G401.6 (cell line): ENCODE results near the gene DNAH10.

Experiments
- FAIRE-seq: peaks from 2 replicates; lab custom pipeline; 2012; peaks lifted over from hg19 to GRCh38; lab: Jason Lieb, UNC

Gene DNAH10

DNA sequence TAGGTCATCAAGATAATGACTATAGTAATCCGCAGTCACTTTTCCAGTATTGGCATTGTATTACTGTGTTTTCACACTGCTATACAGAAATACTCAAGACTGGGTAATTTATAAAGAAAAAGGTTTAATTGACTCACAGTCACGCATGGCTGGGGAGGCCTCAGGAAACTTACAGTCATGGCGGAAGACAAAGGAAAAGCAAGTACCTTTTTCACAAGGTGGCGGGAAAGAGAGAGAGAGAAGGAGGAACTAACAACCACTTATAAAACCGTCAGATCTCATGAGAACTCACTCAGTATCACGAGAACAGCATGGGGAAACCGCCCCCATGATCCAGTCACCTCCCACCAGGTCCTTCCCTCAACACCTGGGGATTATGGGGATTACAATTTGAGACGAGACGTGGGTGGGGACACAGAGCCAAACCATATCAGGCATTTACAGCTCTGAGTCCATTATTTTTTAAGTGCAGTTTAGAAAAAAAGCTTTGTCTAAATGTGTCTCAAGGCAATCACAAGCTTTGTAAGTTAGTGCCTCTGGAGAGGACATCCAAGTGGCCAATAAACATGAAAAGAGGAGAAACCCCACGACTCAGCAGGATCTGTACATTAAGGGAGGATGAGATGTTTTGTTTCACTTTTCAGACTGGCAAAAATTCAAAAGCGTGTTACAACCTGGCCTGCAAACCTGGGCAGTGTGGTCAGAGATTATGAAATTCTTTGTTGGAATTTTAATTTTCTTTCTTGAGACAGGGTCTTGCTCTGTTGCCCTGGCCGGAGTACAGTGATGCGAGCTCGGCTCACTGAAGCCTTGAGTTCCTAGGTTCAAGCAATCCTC is 82.0 kb downstream of the DNAH10 start:
- FAIRE-seq = no peak

- no peak for FAIRE-seq
Measured at GRCh38 chr12:123845881-123846280, 83.8 kb downstream of the DNAH10 start.

DNA sequence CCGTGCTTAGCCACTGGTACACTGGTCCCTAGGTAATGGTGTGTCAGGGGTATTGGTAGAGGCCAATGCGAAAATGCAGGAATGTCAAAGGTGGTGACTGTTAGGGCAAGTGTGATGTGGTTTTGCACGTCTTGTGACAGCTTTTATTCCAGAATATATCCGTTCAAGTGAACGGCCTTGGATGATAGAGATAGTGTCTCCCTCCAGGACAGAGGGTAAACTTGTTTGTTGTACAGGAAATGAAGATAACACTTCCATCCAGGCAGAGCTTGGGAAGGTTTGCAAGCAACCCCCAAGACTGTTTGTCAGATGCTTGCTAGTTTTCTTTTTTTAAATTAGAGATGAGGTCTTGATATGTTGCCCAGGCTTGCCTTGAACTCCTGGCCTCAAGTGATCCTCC is 84.2 kb downstream of the DNAH10 start:
- FAIRE-seq = no peak

- FAIRE-seq = no peak
Measured at GRCh38 chr12:123847019-123847418, 84.9 kb downstream of the DNAH10 start.

- no peak for FAIRE-seq
Measured at GRCh38 chr12:123847876-123848275, 85.8 kb downstream of the DNAH10 start.

DNA sequence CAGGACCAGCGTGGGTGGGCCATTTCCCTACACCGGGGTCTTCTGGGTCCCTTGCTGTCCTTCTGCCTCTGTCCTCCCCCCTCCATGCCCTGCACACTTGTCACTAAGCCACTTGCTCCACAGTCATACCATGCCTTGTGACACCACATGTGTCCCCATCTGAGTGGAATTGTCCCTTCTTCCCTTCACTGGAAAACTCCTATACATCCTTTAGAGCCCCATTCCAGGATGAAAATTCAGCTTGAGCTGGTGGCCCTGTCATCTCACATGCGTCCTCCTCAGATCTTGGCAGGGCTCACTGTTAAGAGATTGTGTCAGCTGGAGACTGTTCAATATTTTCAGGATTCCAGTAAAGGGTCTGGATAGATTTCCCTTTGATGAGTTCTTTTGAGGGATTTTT is 87.4 kb downstream of the DNAH10 start:
- FAIRE-seq = no peak

- FAIRE-seq = no peak
Measured at GRCh38 chr12:123850246-123851134, 88.4 kb downstream of the DNAH10 start.

DNA sequence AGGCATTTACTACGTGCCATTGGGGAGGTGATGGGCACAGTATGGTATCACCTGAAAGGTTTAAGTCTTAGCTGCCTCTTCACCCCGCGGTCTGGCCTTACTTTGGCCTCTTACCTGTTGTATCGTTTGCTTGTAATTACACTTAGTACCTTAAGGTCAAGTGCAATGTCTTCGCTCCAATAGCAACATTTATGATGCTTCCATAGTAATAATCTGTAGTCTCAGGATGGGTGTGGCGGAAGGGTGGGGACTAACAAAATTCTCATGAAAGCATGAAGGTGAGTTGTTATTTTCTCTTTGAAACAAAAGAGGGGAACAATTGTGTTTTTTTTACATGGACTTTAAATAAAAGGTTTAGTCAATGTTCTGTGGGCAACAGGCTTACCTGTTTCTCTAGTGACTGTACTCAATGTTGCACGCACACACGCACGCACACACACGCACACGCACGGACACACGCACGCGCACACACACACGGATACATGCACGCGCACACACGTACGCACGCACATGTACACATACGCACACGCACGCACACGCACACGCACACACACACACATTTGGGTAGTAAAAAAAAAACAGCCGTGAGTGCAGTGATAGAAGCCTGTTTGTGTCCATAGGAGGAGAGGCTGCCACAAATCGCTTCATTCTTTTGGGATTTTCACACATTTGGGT is 91.4 kb downstream of the DNAH10 start:
- no peak for FAIRE-seq

DNA sequence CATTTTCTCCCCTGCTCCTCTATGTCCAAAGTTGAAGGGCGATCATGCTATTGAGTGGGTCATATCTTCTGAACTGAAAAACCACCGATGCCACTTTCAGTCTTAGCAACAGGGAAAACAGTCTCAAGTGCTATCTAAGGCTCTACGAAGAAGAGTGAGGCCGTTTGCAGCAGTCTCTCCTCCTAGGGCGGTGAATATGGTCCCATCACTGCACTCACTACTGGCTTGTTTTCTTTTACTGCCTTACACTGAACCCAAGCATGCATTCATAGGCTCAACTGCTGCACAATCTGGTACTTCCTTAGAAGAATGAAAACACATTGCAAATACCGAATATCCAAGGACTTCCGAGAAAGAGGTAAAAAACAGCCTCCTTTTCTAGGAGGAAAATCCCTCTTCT is 92.1 kb downstream of the DNAH10 start:
- FAIRE-seq = no peak

- no peak for FAIRE-seq
Measured at GRCh38 chr12:123854918-123855317, 92.8 kb downstream of the DNAH10 start.

DNA sequence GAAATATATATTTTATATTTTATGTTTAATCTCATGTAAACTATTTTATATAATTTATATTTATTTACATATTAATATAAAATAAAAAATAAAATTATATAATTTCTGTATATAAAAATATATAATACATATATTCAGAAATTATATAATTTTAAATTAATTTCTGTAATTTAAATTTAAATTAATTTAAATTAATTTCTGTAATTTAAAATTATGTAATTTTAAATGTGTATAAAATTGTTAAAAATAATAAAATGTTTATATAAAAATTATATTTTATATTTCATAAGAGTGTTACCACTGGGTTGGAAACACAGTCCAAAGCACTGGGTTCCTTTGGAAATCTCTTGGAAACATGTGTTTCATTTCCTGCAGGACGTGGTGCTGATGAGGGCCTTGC is 94.6 kb downstream of the DNAH10 start:
- FAIRE-seq = peak; percentile 99

- FAIRE-seq = no peak
Measured at GRCh38 chr12:123858176-123858575, 96.1 kb downstream of the DNAH10 start.

DNA sequence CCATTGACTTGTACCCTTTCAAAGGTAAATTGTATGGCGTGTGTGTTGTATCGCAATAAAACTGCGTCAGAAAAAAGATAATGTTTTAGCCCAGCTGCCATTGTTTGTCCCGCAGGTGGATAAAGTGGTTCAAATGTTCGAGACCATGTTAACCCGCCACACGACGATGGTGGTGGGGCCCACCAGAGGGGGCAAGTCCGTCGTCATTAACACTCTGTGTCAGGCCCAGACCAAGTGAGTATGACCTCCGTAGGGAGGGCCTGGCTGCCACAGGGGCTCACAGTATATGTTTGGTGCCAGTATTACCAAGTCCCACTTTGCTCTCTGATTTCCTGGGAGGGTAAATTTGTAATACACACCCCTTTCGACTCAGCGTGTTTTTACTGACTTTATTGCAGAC is 96.9 kb downstream of the DNAH10 start:
- no peak for FAIRE-seq

DNA sequence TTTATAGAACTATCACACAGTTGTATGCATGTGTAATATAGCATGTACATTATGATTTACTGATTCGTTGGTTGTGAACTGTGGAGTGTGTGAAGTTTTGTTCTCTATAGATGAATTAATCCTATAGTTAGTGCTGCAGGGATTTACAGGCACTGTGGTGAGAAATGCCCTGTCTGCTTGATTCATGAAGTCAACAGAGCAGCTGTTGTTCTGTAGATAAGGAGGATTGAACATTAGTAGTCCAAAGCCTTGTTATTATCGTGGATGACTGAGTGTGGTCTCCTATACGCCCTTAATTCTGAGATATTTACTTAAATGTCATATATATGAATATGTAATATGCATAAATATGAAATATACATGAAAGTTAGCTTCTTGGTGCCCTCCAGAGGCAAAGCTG is 98.3 kb downstream of the DNAH10 start:
- no peak for FAIRE-seq

DNA sequence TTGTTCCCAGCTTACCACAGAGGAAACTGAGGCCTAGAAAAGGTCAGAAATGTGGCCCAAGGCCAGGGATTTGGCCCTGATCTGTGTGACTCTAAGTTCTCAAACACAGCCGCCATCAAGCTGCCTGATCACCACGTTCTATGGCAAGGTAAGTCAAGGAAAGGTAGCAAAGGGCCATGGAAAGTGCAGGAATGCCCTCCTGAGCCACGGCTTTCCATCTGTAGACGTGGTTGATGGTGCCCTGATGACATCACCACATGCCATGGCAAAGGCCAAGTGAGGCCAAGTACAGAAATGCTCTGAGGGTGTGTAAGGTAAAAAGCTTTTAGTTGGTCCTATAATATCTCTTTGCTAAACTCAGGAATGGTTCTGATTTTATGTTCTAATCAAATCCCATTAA is 99.3 kb downstream of the DNAH10 start:
- no peak for FAIRE-seq

DNA sequence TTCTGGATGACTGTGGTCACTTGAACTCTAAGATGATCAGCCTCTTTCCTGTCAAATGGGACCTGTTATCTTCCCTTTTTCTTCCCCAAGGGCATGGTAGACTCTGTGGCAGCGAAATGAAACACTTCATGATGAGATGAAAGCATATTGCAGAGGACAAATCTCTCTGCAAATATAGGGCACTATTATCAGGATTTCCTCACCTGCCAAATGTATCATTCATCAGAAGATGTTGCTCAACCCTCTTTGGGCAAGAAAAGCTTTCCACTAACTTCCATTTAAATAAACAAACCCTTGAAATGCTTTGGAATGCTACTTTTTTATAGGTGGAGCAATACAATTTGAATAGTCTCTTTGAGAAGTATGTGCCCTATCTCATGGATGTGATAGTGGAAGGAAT is 105.0 kb downstream of the DNAH10 start:
- FAIRE-seq = no peak

GRCh38 chr12:123868791-123869190 is 106.7 kb downstream of the DNAH10 start:
- FAIRE-seq = no peak

DNA sequence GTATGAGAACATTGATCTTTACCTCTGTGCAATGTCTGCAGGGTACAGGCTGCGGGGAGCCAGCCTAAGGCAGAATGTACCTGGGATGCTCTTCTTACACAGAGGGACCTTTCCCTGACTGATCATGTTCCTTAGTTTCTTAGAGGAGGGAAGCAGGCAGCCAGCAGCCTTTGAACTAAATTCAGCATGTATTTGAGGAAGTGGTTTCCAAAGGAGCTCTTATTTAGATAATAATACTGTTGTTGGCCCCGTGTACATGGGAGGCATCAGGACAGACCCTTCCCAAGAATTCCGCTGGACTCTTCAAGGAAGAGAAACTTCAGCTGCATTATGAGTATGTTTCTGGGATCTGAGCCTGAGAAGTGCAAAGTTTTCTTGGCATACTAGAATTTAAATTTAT is 111.7 kb downstream of the DNAH10 start:
- FAIRE-seq = no peak

DNA sequence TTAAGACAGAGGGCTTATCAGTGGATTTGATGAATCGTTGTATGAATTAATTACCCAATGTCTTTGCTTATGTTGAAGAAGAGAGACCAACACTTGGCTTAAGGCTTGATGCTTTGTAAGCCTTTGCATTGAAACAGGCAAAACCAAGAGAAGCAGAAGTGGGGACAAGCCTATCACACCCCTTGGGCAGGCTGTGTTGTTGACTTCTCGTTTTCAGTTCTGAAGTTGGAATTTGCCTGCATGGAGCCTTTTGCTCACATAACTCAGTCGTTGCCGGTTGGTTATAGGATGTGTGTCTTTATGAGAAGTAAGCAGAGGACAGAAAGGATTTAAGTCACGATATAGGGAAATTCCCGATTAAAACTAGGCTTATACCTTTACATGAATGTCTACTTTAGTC is 115.9 kb downstream of the DNAH10 start:
- no peak for FAIRE-seq

DNA sequence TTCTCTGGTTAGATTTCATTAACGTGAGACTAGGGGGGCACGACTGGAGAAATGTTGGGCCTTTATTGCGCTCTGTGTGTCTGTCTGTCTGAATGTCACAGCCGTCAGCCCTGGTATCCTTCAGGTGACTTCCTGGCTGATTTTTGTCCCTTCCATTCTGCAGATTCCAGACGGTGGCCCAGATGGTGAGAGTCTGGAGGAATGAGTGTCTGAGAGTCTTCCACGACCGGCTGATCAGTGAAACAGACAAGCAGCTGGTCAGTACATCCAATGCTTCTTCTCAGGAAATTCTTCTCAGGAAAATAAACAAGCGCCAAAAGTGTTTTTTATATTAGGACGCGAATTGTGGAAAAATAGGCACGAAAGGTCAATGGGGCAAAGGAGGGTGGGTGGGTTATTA is 117.0 kb downstream of the DNAH10 start:
- no peak for FAIRE-seq

DNA sequence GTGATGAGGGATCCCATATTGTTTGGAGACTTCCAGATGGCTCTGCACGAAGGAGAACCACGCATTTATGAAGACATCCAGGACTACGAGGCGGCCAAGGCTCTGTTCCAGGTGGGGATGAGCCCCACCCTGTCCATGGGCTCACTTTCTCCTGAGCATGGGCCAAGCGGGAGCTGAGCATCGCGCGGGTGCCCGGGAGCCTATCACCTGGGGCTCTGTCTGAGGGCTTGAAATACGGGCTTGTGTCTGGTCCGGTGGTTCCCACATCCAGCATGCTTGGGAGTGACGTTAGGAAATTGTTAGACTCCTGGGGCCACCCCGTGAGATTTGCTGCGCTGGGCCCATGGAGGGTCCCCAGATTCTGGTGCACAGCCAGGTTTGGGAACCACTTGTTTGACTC is 117.6 kb downstream of the DNAH10 start:
- no peak for FAIRE-seq

DNA sequence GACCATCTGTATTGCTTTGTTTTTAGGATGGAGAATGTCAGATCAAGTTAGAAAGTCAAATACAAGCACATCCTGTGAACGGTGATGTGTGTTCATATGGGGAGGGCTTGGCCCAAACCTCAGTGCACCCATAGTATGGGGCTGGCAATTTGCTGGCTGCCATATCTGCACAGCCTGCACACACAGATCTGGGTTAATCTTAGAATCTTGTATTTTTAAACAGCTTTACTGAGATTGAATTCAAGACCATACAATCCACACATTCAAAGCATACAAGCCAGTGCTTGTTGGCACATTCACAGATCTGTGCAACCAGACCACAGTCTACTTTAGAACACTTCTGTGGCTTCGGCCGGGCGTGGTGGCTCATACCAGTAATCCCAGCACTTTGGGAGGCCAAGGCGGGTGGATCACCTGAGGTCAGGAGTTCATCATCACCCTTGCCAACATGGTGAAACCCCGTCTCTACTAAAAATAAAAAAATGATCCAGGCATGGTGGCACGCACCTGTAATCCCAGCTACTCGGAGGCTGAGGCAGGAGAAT is 120.1 kb downstream of the DNAH10 start:
- no peak for FAIRE-seq

- FAIRE-seq = no peak
Measured at GRCh38 chr12:123886258-123886657, 124.2 kb downstream of the DNAH10 start.
